CMK (cell line): ENCODE results near the gene GAS7.

ENCODE experiments used
- DNase-seq: peaks from one replicate; pipeline ENCODE4 v3.0.0-alpha.2; 2010; ENCODE audit warnings: low read depth

Gene GAS7

DNA sequence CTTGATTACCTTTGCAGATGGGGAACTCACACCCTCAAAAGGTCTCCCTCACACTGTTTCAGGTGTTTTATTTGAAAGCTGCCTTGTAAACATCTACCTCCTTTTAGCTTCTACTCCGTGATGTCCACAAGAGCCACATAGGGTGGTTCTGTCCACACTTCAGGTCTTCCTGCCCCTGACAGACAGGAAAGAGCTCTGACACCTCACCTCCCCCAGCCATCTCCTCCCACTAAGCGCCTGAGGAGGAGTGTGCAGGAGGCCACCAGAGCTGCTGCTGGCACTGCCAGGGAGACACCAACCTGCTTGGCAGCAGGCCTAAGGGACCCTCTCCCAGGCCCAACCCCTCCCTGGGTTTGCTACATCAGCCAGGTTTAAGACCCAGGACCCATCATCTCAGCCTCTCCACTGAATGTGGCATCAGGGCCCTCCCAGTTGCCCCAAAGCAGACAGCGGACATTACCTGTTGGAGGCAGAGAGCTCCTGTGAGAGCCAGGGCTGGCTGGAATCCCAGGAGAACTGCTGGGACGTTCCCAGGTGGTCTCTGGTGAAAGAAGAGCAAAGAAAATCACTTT is 217.0 kb downstream of the GAS7 start:
- no peak for DNase-seq

- DNase-seq: no peak
Observed at GRCh38 chr17:9979463-9979995, 218.9 kb downstream of the GAS7 start.

- DNase-seq: no peak
Observed at GRCh38 chr17:9977180-9977575, 221.2 kb downstream of the GAS7 start.

GRCh38 chr17:9976283-9977179 is 221.9 kb downstream of the GAS7 start:
- no peak for DNase-seq

- DNase-seq: no peak
Observed at GRCh38 chr17:9974448-9975381, 223.7 kb downstream of the GAS7 start.

DNA sequence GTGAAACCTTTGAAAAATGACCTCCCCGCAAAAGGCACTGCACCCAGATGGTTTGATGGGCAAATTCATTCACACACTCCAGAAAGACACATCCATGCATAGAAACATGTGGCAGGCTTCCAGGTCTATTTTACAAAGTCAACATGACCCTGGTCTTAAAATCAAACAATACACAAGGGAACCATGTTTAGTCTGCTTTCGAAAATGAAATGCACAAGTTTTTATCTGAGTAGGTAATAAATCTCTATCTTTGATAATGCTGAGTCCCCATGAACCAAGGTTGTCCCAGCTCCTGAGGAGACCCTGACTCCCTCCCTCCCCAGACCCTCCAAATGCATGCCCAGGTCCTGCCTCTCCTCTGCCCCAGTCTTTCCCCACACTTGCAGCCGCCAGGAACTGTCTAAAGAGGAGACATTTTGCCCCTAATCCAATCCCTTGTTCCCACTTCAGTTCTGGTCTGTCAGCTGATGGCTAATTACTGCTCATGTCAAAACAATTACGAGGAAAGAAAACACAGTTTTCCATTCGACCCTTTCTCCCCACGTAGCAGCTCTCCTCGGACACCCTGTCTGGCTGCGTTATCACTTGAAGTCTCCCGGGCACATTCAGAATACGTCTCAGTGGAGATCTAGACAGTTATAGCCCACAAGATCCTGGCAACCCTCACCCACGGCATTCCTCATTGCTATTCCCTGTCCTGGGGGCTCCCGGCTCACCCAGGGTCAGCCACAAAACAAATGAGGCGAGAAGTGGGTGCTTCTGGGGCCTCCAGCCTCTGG is 224.5 kb downstream of the GAS7 start:
- DNase-seq: no peak

- DNase-seq: no peak
Observed at GRCh38 chr17:9971991-9972390, 226.4 kb downstream of the GAS7 start.

GRCh38 chr17:9969301-9969935 is 229.0 kb downstream of the GAS7 start:
- DNase-seq: no peak

DNA sequence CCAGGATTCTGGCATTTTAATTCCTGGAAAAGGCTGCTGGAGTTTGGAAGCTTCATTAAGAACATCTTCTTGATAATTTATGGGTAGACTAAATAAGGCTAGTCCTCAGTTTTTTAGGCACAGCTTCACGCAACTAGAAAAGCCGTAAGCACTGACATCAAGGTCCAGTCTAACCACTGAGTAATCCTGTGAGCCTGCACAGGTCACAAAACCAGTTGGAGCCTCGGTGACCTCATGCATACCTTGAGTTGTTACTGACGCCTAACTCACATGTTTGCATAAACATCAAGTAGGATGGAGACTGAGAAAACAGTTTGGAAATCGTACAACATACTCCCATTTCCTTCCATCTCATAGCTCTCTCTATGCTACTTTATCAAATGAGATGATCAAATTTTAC is 229.5 kb downstream of the GAS7 start:
- no peak for DNase-seq

GRCh38 chr17:9968008-9968407 is 230.4 kb downstream of the GAS7 start:
- DNase-seq: no peak

DNA sequence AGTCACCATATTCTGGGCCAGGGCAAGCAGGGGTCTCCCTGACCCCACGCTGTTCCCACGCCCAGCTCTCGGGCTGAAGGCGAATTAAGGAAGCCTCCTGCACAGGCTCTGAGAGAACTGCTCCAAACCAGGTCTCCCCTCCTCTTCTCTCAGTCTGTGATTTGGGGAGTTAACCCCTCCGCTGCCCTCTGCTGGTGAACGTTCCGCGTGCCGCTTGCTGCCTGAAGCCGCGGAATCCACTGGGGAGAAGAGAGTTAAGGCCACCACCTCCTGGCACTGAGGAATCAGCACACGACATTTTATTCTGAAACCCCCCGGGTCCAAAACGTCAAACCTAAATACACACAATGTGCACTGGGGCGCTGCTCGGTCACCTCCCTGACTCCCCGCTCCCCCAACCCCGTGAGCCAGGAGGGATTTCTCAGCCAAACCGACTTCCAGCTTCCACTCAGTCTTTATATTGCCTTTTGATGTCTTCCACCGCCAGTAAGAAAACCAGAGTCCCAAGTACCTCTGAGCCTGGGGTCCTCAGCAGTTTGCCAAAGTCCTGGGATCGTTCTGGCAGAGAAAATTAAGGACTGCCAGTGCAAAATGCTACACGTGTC is 238.9 kb downstream of the GAS7 start:
- no peak for DNase-seq

- no peak for DNase-seq
Observed at GRCh38 chr17:9958586-9959281, 239.7 kb downstream of the GAS7 start.

DNA sequence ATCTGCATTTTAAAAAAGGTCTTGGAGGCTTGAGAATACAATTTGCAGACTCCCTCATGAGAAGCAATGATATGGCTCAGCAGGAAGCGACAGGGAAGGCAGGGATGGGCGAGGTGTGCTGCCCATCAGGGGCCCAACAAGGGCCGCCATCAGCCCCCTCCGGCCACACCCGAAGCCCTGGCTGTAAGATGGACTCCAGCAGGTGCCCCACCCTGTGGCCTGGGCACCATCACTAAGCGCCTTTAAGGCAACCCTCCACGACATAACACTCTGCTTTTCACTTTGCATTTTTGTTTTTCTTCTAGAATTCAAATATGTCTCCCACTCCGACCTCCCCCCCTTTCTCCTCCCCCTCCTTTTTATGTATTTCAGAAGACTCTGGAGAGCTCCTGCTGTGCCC is 241.2 kb downstream of the GAS7 start:
- DNase-seq: no peak

GRCh38 chr17:9956474-9957131 is 241.8 kb downstream of the GAS7 start:
- no peak for DNase-seq

- DNase-seq: no peak
Observed at GRCh38 chr17:9953492-9953891, 244.9 kb downstream of the GAS7 start.

DNA sequence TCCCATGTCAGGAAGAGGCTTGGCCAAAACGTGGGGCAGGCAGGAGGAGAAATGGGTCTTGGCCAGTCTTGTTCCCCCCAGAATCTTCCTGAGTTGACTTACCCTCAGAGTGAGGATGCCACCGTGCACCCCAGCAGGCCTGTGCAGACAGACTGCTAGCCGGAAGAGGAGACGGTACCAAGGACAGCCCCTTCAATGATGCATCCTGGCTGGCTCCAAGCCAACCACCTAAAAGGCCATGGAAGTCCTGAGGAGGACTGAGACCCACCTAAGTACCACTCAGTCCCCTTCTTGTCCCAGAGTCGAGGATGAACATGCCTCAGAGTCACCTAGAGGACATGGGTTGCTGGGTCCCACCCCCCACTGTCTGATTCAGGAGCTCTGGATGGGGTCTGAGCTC is 246.6 kb downstream of the GAS7 start:
- DNase-seq: no peak

DNA sequence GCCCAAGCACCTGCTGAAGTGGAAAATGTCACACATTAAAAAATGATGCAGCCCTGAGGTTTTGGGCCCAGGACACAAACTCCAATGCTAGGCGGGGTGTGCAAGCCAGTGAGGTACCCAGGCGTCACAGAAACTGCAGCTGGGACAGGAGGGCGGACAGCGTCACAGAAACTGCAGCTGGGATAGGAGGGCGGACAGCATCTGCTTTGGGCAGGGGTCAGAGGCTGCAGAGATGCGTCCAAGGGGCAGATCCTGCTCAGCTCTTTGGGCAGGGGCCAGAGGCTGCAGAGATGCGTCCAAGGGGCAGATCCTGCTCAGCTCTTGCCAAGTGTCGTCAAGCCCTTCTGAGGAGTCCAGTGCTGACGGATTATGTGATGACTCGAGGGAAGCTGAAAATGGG is 249.5 kb downstream of the GAS7 start:
- DNase-seq: no peak

- no peak for DNase-seq
Observed at GRCh38 chr17:9944704-9945103, 253.7 kb downstream of the GAS7 start.

GRCh38 chr17:9943343-9943742 is 255.1 kb downstream of the GAS7 start:
- DNase-seq: no peak
